NCI-H2081 (cell line): ENCODE measurements around the gene GREB1.

Source experiments
- DNase-seq, 2 experiments: peaks; one replicate each; lab custom pipeline; 2025; lab: John Stamatoyannopoulos, UW

The GREB1 gene

DNA sequence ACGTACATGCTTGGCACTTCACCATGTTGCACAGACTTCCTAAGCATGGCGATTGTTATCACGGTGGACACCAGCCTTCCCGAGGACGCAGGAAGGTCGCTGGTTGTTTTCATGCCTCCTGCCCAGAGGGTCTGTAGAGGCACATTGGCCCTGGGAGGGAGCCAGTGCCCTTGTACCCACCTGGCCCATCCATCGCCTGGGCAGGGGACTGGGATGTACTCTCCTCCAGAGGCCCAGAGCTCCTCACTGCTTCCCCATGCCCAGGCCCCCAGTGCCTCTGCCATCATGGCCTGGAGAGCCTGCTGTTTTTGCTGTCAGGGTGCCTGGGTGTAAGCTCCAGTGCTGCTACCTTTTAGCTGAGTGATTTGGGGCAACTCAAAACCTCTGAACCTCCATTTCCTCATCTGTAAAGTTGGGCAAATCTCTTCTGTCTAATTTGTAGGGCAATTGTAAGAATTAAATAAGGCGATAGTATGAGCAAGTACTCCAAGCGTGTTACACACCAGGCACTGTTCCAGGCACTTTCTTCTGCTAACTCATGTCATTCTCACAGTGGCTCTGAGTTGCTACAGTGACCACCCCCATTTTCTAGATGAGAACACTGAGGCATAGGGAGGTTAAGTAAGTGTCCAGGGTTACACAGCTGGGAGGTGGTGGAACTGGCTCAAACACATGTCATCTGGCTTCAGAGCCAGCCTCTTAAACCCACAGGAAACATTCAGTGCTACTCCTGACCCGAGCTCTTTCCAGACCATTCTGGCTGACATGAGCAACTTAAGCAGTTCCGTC lies 45.3 kb downstream of the GREB1 start:
- DNase-seq = no peak

DNA sequence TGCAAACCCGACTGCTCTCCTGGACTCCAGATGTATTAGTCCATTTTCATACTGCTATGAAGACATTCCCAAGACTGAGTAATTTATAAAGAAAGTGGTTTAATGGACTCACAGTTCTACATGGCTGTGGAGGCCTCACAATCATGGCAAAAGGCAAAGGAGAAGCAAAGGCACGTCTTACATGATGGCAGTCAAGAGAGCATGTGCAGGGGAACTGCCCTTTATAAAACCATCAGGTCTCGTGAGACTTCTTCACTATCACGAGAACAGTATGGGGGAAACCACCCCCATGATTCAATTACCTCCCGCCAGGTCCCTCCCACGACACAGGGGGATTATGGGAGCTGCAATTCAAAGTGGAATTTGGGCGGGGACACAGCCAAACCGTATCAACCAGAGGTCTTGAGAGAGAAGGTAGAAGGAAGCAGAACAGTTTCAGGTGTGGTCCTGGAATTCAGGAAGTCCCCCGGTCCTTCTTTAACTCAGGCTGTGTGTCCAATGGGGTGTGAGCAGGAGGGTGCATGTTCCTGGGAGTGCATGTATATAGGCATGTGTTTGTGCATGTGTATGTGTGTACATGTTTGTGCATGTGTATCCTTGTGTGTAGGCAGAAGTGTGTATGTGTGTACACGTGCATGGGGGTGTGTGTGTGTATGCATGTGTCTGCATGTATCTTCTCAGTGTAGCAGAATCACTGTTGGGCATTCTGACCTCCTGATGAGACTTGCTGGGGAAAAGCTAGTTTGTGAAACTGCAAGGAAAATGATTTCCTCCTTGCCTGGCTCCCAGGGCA lies 46.2 kb downstream of the GREB1 start:
- no peak for DNase-seq

DNA sequence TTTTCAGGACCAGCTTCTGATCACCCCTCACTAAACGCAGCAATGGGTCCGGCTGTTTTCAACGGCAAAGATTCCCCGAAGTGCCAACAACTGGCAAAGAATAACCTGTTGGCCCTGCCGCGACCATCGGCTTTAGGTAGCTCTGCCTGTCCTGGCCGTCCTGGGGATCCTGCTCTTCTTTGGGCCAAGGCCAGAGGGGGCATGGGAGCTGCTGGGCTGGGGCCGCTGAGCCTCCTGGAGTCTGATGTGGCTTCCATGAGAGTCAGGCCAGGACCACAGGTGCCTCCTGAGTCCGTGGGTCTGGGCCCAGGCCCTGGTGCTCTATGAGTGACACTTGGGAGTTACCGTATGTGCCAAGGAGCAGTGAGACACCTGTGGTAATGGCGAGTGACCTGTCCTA lies 46.9 kb downstream of the GREB1 start:
- DNase-seq = no peak

DNA sequence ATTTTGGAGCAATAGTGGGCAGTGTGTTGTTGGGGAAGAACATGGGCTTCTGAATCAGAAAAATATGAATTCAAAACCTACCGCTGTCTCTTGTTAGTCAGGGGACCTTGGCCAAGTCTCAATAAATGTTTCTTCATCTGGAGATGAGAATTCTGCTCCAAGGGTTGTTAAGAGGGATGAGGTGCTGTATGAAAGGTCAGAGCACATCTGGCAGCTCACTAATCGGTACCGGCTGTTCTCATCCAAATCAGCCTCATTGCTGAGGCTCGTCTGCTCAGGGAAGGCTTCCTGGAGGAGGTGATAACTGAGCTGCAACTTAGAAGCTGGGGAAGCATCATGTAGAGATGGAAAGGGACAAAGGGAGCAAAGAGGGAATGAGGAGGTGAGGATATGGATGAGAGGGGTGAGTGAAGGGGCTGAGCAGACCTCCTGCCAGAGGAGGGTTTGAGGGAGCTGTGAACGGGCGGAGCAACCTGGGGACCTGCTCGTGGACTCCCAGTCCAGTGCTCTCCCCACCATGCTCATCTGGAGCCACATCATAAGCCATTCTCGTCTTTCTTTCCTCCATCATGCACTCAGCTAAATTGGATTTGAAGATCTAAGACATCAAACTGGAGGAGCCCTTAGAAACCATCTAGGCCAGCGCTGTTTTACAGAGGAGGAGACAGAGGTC lies 47.4 kb downstream of the GREB1 start:
- no peak for DNase-seq

DNA sequence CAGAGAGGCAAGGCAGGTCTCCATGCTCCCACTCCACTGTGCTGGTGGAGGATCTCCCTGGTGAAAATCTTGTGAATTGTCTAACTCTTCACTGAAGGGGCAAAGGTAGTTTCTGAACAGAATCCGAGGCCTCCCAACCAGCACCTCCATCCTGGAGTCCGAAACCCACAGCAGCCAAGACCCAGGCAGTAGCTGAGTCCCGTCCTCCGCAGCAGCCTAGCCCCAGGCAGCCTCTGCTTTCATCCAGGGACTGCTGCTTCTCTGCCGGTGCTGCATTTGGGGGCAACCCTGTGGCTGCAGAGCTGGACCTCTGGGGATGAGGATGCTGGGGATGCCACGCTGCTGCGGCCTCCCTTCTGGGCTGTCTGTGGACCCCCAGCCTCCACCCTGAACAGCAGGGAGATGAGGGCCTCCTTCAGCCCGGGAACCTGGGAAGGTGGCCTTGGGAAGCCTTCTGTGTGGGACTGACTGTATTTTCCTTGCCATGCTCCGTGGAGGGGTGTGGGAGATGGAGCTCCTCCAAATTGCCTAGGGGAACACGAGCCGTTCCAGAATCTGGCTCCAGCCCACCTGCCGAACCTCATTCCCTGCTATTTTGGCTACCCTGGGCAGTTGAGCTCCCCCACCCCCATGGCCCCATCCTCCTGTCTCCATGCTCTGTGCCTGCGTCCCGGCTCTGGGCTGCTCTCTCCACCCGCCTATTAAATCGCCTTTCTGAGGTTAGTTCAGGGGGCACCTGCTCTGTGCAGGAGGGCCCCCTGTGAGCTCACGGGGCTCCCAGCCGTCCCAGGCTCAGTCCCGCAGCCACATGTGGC lies 48.2 kb downstream of the GREB1 start:
- no peak for DNase-seq

DNA sequence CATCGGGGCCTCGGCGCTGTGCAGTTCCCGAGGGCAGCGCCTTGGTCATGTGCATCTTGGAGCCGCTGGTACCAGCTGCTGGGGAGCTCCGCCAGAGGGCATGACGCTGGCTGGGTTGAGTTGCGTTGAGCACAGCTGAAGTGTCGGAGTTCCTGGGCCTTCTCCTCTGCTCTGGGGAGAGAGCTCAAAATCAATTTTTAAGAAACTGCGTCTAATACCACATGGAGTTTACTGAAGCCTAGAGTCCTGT lies 48.7 kb downstream of the GREB1 start:
- DNase-seq = no peak

DNA sequence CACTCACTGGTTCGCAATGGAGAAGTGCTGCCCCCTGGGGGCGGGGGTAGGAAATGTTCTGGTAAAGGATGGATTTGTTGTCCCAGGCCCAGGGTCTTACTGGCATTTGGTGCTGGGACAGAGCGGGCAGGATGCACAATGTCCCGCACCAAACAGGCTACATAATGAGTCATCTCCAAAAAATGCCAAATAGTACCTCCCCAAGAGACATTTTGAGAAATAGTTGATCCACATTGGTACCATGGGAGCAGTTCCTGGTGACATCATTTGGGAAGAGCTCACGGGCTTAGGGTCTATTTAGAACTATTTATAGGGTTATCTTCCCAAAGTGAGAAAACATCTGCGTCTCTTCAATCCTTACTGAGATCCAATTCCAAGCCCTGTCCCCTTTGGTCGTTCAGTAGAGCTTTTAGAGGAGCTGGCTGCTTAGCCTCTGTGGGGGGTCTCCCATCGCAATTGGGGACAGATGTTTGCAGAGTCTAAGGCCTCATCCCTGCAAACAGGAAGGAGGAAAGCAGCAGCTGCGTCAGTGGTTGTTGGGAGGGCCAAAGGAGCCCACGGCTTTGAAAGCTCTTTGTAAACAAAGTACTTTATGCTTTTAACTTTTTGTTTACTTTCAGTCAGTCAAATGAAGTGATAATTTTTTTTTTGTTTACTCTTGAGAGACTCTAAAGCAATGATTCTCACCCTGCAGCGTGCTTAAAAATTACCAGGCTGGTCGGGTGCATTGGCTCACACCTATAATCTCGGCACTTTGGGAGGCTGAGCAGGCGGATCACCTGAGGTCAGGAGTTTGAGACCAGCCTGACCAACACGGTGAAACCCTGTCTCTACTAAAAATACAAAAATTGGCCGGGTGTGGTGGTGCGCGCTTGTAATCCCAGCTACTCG lies 49.3 kb downstream of the GREB1 start:
- peak; percentile 58 to 74 for DNase-seq

DNA sequence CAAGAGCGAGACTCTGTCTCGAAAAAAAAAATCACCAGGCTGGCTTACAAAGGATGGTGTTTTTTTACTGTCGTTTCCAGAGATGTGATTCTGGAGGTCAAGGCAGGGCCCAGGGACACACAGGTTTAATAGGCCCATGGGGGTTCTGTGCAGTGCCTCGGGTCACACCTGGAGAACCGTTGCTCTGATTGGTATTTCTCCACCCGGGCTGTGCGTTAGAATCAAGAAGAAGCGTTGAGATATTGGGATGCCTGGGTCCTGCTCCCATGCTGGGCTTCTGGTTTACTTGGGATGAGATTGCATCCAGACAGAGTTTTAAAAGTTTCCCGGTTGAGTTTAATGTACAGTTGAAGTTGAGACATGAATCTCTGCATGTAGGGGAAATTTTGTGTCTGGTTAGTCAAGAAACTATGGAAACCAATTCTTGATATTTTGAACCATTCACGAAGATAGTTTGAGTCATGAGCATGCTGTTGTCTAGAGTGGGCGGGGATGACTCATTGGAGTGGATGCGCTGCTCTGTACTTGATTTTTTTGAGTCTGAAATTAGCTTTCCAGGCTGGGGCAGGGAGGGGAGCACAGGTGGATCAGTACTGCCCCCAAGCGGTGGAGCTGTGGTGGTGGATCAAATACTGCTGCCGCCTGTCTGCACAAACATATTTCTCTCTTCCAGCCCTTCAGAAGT lies 50.1 kb downstream of the GREB1 start:
- peak; percentile 72 to 74 for DNase-seq

DNA sequence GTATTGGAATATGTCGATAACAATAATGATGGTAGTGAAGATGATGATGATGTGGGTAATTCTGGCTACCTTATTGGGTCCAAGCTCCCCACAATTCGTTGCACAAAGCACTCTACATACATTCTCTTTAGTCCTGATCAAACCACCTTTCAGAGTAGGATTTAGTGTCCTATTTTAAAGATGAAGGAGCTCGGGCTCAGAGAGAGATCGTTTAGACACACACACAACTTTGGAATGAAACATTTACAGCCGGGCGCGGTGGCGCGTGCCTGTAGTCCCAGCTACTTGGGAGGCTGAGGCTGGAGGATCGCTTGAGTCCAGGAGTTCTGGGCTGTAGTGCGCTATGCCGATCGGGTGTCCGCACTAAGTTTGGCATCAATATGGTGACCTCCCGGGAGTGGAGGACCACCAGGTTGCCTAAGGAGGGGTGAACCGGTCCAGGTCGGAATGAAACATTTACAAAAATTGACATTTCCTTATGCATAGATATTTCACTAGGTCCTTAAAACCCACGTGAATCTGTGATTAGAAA lies 50.7 kb downstream of the GREB1 start:
- DNase-seq = no peak

DNA sequence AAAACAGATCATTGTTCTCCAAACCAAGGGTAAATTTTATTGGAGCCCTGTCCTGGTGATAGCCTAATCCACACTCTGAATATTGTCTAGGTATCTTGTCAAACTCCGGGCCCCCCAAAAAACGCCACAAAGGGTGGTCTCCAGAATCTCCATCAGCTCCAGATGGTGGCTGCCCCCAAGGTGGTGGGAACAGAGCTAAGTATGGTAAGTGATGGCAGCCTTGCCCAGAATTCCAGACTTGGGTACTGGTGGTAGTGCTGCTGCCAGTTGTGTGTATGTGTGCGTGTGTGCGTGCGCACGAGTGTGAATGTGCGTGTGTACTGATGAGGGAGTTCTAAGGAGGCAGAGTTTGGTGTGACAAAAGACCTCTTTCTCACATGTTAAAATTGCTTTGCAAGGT lies 51.2 kb downstream of the GREB1 start:
- no peak for DNase-seq

DNA sequence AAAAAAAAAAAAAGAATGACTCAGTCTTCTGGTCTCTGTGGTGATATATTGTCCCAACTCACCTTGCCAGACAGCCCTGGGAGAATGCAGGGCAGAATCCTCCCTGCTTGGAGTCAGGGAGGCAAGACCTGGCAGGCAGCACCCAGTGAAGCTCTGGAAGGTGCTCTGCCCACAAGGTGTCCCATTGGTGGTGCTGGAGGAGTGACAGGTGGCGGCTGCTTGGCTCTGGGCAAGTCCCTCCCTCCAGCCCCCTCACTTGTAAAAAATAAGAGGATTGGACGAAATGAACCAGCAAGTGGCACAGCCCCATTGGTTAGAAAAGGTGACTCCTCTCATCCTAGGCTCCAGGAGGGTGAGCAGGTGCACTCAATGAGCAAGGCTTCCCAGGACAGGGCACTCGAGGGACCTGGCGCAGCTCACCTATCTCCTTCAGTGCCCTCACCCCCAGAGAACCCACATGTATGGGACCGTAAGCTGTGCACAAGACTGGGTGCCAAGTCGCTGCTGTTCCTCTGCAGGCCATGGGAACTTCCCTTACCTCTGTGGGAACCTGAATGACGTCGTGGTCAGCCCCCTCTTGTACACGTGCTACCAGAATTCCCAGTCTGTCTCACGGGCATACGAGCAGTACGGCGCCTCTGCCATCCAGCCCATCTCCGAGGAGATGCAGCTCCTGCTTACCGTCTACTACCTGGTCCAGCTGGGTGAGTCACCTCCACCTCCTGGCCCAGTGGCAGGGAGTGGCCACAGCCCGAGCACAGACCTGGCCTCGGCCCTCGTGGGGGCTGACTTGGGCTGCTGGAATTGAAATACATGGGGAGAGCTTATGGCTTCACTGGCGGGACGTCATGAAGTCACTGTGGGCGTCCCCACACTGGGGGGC lies 54.6 kb downstream of the GREB1 start:
- no peak for DNase-seq

DNA sequence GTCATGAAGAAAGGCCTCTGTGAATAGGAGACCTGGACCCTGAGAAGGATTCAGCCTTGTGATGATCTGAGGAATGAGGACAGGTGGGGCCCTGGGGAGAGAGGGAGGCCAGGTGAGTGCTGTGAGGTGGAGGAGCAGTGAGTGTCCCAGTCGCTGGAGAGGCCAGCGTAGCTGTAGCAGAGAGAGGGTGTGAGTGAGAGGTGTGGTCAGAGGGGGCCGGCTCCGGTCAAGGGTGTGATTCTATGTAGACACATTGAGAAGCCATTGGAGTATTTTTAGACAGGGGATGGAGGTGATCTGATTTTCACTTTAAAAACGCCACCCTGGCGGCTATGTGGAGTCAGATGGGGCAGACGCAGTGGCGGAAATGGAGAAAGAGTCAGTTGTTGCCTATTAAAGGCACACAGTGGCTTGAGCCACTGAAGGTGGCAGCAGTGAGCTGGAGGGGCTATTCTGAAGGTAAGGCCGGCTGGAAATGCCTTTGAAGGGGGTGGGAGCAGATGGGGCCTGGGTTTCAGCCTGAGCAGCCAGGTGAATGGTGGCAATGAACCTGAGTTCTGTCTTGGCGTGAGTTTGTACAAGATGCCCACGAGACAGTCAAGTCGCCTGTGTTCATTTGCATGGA lies 55.6 kb downstream of the GREB1 start:
- no peak for DNase-seq

DNA sequence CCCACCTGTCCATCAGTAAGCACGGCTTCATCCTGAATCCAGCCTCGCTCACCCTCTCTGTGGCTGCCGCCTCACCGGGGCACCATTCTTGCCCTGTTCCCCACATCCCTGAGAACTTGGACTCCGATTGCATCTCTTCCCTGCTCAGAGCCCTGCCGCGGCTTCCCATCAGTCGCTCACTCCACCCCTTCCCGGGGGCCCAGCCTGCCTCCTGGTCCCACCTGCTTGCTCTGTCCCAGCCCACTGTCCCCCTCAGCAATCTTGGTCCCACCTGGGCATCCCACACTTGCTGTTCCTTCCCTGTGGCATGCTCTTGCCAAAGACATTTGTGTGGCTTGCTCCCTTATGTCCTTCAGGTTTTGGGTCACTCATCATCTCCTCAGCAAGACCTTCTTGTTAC lies 56.3 kb downstream of the GREB1 start:
- DNase-seq = no peak

DNA sequence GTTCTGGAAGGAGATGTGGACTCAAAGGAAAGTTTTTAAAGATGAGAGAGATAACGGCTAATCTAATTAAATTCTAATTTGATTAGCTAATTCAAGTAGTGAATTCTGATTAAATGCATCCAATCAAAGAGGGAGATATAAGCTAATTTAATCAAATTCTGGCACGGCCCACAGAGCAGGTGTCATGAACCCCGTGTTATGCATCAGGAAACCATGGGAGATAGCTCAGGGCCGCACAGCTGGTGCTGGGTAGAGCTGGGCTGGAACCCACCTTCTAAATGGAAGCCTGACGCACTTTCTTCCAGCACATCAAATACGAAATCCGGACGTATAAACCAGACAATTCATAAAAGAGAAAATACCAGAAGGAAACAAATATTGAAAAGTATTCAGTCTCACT lies 57.2 kb downstream of the GREB1 start:
- DNase-seq = no peak

DNA sequence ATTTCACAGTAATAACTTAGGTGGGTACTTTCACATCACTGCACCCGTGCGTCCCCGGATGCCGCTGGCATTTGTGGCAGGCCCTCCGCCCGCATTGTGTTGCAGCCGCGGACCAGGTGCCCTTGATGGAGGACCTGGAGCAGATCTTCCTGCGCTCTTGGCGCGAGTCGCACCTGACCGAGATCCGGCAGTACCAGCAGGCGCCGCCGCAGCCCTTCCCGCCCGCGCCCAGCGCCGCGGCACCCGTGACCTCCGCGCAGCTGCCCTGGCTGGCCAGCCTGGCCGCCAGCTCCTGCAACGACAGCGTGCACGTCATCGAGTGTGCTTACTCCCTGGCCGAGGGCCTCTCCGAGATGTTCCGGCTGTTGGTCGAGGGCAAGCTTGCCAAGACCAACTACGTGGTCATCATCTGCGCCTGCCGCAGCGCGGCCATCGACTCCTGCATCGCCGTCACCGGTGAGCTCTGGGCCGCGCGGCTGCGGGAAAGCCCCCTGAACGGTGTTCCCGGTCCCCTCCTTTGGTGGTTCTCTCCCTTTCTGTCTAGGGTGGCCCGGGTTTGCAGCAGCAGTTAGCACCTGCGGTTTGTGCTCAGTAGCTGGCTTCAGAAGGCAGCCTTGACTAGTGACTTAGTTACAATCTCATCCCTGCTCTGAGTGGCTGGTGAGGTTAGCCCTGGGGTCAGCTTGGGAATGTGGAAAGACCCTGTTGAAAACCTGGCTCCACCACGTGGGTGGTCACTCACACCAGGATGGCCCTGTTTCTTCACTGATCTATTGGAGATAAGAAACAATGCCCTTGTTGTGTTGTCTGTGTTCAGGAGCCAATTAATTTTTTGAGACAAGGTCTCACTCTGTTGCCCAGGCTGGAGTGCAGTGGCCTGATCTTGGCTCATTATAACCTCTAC lies 59.1 kb downstream of the GREB1 start:
- no peak for DNase-seq

DNA sequence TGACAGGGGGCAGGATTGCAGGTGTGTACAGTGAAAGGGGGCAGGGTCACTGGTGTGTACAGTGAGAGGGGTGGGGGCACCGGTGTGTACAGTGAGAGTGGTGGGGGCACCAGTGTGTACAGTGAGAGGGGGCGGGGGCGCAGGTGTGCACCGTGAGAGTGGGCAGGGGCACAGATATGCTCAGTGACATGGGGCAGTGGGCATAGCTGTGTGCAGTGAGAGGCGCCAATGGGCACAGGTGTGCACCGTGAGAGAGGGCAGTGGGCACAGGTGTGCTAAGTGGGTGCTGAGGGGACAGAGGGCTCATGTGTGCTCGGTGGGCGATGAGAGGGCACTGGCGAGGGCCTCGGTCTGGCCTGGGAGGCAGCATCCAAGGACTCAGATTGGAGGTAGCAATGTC lies 63.0 kb downstream of the GREB1 start:
- DNase-seq = no peak

DNA sequence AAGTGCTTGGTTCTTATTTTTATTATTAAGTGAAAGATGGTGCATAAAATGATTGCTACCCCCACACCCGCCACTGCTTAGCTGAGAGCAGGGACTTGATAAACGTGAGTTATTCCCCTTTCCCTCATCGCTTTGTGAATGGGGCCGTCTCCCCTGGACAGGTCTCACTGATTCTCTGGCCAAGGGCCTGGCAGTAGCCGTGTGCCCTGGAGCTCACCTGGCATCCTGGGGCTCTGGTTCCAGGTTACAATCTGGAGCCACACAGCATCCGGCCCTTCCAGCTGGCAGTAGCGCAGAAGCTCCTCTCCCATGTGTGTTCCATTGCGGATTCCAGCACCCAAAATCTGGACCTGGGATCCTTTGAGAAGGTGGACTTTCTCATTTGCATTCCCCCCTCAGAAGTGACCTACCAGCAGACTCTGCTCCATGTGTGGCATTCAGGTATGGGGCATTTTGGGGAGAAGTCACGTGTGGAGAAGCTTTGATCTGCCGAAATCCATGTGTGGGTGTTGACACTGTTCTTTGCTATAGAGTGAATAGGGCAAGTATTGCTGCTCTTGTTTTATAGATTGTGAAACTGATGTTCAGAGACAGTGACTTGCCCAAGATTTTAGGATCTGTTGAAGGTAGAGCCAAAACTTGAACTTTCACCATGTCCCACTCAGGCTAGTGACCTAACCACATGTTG lies 63.8 kb downstream of the GREB1 start:
- no peak for DNase-seq
